HG03469 (cell line): Measurements from ENCODE around the gene PTGR2.
"Not testable (repeated sequence)": the region's sequence is repeated elsewhere in the genome, so short reads cannot be mapped to it uniquely, and the experiment has no call there.

Source experiments
- ATAC-seq: cut with Tn5 transposase; IDR thresholded peaks from one replicate; pipeline ENCODE4 v1.9.1; 2021; ENCODE audit warnings: mild to moderate bottlenecking, moderate library complexity, moderate number of reproducible peaks; ENCODE audit not compliant: unreplicated experiment

PTGR2 gene

DNA sequence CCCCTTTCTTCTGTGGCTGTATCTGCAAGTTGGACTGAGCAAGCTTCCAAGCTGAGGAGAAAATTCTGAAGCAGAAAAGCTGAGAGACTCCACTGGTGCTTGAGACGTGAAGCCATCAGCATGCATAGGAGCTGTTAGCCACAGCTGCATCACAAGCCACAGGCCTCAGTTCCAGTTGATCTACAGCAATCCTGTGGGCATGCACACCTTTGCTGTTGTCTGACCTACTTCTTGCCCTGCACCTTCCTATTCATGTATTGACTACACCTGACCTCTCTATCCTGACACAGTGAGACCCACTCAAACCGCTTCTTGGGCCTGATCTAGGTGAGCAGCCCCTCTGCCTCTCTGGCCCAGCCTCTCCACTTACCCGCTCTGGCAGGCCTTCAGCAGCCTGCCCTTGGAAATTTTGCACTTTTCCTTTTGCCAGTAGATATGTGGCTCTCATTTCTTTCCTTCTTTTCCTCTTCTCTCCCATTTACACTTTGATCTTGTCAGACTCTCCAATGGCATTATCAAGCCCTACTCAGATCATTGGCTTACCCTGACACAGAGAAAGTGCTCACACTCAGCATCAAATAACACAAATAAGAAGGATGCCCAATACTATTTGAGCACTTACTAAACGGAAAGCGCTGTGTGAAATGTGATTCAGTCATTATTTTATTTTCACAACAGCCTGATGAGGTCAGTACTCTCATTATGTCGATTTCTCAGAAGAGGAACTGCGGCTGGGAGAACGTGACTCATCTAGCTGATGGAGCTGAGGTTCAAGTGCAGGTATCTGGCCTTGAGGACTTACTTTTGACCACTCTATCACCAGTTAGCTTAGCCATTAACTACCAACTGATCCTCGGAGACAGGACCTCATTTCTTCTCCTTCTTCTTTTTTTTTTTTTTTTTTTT, 21.9 kb upstream of the PTGR2 start:
- no peak for ATAC-seq

DNA sequence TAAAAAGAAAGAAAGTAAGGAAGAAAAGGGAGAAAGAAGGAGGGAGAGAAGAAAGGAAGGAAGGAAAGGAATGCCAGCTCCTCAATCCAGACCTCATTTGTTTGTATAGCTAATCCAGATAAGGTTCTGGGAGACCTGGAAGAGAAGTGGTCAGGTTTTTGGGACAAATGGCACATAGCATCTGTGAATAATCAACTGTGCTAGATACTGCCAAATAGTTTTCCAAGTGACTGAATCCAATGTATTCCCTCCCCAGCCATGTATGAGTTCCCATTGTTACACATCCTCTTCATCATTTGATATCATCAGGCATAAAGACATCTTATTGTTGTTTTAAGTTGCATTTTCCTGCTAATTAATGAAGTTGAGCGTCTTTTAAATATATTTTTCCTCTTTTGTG, 18.6 kb upstream of the PTGR2 start:
- ATAC-seq: no peak

DNA sequence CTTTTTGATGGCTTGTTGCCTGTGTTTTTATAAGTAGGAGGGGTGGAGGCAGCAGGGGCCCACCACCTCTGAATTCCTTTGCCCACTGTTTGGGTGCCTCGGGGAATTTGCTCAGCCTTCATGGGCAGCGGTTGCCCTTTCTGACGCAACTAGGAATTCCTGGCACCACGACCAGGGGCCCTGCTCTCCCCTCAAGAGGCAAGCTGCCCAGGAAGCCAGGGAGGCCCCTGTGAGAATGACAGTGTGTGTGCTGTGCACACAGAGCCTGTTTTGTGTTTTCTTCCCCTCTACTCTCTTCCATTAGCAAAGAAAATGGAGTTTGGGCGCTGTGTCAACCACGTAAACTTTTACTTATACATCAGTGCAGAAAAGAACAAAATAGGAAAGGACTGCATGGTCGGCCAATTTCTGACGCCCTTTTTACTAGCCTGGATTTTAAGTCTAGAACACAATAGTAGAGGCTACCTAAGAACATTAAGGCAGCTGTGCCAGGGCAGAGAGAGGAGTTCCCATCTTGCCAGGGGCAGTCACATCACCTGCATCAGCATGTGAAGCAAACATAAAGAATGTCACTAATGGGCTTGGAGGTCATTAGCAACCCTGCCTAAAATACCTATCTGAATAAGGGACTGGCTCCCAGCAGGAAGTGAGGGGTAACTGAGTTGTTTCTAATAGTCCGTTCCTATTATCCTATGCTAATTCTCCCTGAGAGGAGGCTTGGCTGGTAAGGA, 17.9 kb upstream of the PTGR2 start:
- no peak for ATAC-seq

DNA sequence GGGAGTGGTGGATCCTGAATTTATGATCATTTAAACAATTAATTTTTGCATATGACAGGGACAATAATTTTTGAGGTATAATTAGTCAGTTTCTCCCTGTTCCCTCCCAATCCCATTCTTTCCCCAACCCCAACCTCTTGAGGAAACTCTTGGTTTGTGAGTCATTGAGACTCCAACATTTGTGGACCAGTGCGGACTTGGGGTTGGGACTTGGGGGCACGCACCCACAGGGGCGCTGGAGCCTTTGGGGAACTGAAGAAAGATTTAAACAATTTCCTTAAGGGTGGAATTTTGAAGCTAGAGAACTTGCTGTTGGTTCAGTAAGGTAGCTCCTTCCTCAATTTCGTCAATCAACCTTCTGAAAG, 17.4 kb upstream of the PTGR2 start:
- ATAC-seq: no peak

DNA sequence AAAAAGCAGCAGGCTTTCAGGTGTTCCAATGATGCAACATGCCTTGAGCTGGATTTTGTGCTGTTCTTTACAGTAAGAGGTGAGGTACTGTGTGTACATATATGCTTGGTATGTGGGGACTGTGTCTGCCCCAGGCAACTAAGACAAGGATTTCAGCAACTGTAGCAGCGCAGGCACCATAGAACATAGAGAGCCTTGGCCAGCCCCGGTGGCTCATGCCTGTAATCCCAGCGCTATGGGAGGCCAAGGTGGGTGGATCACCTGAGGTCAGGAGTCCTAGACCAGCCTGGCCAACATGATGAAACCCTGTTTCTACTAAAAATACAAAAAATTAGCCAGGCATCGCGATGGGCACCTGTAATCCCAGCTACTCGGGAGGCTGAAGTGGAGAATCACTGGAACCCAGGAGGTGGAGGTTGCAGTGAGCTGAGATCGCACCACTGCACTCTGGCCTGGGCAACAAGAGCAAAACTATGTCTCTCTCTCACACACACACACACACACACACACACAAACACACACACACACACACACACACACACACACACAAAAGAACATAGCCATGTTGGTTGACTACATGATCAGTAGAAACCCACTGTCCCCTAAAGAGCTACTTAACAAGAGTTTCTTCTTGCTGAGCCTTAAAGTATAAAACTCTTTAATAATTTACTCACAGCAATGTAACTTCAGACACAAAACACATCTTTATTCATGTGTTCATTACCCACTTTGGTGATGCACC, 13.2 kb upstream of the PTGR2 start:
- ATAC-seq: not testable (repeated sequence)

DNA sequence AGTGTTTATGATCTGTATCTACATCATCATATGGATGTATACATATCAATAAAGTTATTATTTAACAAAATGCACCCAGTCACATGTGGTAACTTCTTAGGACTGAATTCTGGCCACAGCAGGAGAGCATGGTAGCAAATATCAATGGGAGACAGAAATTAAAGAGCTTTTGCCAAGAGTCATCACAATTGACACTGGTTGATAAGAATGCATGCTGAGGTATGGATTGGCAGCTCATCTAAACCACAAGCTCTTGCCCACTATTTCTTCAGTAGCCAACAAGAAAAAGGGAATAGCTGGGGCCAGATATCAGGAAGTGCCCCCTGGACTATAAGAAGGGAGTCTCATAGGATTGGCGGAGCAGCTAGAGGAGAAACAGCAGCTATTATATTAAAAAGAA, 9.4 kb upstream of the PTGR2 start:
- ATAC-seq: no peak

DNA sequence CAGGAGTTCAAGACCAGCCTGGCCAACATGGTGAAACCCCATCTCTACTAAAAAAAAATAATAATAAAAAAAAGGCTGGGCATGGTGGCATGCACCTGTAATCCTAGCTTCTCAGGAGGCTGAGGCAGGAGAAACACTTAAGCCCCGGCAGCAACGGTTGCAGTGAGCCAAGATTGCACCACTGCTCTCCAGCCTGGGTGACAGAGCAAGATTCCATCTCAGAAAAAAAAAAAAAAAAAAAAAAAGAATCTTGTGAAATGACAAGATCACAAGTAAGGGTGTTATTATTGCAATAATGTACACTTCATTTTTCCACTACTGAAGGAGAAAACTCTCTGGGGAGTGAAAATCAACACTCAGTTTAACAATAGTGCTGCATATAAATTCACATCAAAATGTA, 8.8 kb upstream of the PTGR2 start:
- ATAC-seq: no peak

DNA sequence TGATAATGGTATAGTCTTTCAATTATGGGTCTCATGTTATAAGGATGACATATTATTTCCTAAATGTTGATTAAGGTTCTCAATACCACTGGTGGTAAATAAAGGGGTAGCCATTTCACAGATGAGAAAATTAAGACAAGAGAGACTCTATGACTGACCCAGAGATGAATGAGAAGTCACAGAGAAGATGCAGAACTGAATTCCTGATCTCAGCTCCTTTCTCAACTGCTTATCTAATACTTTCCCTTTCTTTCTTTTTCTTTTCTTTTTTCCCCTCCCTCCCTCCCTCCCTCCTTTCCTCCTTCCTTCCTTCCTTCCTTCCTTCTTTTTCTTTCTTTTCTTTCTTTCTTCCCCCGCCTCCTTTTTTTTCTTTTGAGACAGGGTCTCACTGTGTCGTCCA, 8.3 kb upstream of the PTGR2 start:
- ATAC-seq: no peak

DNA sequence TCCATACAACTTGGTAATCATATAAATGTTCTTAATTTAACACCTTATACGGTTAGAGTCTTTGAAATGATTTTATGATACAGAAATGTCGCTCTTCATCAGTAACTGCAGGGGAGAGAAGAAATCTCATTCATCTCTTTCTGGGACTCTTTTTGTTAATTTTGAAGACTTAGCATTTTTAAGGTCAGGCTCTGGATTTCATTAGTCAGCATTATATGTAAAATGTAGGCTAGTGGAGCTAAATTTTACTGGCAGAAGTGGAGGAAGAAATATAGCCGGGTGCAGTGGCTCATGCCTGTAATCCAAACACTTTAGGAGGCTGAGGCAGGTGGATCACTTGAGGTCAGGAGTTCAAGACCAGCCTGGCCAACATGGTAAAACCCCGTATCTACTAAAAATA, 4.7 kb upstream of the PTGR2 start:
- no peak for ATAC-seq

DNA sequence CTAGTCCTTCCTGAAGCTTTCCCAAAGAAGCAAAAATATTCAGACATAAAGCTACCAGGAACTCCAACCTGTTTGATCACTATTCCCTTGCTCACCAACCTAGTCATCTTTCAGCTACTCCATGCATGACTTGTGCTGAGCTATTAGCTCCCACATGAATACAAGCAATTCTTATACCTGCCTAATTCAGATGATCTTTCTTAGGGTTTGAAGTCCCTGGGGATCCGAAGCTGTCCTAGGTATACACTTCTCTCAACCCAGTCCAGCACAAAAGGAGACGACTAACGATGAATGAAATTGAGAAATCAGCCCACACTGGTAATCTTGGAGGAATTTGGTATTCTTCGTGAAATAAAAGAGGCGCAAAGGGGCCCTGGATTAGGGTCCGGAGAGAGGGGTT, 631 bp upstream of the PTGR2 start:
- no peak for ATAC-seq

DNA sequence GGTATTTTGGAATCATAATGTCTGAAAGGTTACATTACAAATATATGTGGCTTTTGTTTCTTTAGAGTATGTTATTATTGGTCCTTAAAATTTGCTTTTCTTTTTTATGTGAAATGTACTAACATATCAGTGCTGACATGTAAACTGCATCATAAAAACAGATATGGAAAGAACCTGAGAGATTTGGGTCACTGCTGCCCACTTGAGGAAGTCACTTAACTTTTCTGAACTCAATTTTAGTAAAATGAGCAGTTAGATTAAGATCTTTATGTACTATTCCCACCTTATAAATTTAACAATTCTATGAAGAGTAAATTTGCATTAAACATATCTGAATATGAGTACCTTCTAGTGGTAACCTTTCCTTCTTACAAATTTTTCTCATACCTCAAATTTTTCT, 7.5 kb downstream of the PTGR2 start:
- ATAC-seq: no peak

DNA sequence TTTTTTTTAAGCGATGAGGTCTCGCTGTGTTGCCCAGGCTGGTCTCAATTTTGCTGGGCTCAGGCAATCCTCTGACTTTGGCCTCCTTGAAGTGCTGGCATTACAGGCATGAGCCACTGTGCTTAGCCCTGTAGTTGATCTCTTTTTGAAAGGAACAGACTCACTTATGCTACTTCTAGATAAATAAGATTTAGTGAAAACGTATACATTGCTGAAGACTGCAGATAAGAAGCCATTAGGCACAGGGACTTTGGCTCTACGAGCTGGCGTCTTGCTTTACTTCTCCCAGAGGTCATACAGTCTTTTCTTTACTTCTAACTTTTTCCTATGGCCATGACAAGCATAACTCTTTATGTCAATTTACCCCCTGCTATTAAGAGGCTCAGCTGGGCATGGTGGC, 9.4 kb downstream of the PTGR2 start:
- ATAC-seq: no peak

DNA sequence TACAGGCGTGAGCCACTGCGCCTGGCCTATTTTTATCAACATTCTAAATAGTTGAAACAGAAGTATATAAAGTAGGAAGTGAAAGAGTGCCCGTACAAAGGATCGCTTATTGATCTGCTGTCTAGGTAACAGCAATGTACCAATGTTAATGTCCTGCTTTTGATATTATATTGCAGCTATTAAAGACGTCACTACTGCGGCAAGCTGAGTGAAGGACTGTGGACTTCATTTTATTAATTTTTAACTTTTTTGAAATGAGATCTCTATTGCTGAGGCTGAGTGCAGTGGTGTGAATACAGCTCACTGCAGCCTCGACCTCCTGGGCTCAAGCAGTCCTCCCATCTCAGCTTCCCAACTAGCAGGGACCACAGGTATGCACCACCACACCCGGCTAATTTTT, 10.8 kb downstream of the PTGR2 start:
- no peak for ATAC-seq

DNA sequence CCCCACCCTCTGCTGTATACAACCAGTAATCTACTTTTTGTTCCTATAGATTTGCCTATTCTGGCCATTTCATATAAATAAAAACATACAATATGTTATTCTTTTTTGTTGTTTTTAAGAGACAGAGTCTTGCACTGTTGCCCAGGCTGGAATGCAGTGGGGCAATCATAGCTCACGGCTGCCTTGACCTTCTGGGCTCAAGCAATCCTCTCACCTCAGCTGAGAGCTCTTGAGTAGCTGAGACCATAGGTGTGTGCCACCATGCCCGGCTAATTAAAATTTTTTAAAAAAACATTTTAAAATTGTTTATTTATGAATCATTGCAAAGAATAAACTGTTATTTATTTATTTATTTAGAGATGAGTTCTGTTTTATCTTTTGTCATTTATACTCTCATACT, 11.6 kb downstream of the PTGR2 start:
- no peak for ATAC-seq

DNA sequence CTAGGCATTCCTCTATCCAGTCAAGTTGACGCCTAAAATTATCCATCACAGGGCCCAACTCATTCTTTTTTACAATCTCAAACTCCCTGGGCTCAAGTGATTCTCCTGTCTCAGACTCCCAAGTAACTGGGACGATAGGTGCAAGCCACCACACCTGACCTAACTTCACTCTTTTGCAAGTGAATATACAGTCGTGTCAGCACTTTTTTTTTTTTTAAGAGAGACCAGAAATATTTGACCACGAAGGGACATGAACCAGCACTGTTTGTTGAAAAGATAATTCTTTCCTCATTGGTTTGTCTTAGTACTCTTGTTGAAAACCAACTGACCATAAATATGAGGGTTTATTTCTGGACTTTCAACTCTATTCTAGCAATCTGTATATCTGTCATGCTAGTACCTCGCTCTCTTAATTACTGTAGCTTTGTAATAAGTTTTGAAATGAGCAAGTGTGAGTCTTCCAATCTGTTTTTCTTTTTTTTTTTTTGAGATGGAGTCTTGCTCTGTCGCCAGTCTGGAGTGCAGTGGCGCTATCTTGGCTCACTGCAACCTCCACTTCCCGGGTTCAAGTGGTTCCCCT, 14.0 kb downstream of the PTGR2 start:
- ATAC-seq: no peak

DNA sequence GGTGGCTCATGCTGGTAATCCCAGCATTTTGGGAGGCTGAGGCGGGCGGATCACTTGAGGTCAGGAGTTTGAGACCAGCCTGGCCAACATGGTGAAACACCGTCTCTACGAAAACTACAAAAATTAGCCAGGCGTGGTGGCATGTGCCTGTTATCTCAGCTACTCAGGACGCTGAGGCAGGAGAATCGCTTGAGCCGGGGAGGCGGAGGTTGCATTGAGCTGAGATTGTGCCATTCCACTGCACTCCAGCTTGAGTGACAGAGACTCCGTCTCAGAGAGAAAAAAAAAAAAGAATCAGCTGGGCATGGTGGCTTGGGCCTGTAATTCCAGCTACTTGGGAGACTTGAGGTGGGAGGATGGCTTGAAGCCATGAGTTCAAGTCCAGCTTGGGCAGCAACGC, 18.1 kb downstream of the PTGR2 start:
- not testable (repeated sequence) for ATAC-seq

DNA sequence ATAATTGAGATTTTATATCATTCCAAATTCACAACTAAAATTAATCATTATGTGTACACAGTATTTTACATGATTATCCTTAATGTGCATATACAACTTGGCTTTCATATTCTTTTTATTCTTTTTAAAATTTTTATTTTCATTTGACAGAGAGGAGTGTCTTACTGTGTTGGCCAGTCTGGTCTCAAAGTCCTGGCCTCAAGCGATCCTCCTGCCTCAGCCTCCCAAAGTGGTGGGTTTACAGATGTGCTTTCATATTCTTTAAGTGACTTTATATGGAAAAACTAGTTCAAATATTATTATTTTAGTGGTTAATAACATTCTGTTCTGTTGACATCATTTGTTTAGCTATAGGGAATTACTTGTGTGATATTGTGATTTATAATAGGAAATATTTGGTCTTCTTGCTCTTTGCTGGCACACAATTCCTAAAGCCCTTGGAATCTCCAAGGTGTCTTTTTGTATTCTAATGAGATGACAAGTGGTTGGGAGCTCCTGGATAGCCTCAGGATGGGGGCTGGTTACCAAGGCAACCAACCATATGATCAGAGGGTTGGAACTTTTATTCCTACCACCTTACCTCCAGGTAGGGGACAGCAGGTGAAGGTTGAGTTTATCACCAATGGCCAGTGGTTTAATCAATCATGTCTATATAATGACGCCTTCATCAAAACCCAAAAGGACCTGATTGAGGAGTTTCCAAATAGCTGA, 19.0 kb downstream of the PTGR2 start:
- no peak for ATAC-seq

DNA sequence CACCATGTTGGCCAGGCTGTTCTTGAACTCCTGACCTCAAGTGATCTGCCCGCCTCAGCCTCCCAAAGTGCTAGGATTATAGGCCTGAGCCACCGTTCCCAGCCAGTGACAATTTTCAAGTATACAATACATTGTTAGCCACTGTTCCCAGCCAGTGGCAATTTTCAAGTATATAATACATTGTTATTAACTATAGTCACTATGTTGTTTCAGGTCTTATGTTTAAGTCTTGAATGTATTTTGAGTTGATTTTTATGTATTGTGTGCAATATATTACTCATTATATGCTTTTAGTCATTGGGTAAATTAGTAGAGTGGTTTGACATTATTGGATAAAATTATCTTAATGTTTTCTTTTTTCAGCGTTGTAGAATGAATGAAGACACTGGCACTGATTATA, 22.0 kb downstream of the PTGR2 start:
- no peak for ATAC-seq

DNA sequence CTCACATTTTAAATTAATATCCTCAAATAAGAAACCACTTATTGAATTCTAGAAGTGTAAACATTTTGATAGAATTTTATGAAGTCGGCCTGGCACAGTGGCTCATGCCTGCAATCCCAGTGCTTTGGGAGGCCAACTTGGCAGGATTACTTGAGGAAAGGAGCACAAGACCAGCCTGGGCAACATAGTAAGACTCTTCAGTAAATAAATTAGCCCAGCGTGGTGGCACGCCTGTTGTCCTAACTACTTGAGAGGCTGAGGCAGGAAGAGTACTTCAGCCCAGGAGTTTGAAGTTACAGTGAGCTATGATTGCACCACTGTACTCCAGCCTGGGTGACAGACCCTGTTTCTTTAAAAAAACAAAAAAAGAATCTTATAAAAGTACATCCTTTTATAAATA, 26.2 kb downstream of the PTGR2 start:
- ATAC-seq: no peak

DNA sequence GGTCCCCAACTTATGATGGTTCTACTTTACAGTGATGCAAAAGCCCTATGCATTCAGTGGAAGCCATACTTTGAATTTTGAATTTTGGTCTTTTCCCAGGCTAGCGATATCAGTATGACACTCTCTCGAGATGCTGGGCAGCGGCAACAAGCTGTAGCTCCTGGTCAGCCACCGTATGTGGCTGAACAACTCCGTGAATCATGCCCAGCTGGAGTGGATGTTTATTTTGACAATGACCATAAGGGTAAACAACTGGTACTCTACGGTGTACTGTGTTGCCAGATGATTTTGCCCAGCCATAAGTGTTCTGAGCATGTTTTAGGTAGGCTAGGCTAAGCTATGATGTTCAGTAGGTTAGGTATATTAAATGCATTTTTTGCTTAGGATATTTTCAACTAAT, 26.8 kb downstream of the PTGR2 start:
- no peak for ATAC-seq

DNA sequence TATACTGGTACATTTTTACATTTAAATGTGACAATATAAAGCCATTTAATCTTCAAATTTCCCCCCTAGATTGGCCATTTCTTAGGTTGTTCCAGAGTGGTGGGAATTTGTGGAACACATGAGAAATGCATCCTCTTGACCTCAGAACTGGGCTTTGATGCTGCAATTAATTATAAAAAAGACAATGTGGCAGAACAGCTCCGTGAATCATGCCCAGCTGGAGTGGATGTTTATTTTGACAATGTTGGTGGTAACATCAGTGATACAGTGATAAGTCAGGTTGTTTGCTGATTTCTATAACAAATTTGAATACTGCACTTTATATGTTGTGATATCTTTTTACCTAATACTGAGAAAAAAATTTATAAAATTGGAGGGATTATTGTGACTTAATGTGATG, 27.4 kb downstream of the PTGR2 start:
- ATAC-seq: no peak
